GM21576 (cell line): ENCODE data around the gene KDM2A.
"Not testable (repeated sequence)": the region's sequence is repeated elsewhere in the genome, so short reads cannot be mapped to it uniquely, and the experiment has no call there.

Source experiments
- ATAC-seq: cut with Tn5 transposase; IDR thresholded peaks from one replicate; pipeline ENCODE4 v1.9.1; 2021; ENCODE audit warnings: mild to moderate bottlenecking, moderate library complexity; ENCODE audit not compliant: unreplicated experiment

The KDM2A gene

GRCh38 chr11:67117176-67117575 lies 1.9 kb upstream of the KDM2A start:
- no peak for ATAC-seq

GRCh38 chr11:67117672-67118180 lies 1.3 kb upstream of the KDM2A start:
- ATAC-seq = peak; percentile 12

GRCh38 chr11:67118181-67118766 lies 789 bp upstream of the KDM2A start:
- ATAC-seq = peak; percentile 9

GRCh38 chr11:67119585-67120391 lies 725 bp downstream of the KDM2A start:
- ATAC-seq = no peak

- ATAC-seq = no peak
Measured at GRCh38 chr11:67120456-67120855, 1.4 kb downstream of the KDM2A start.

GRCh38 chr11:67120881-67121710 lies 2.0 kb downstream of the KDM2A start:
- ATAC-seq = no peak

GRCh38 chr11:67123801-67124200 lies 4.7 kb downstream of the KDM2A start:
- ATAC-seq = not testable (repeated sequence)

GRCh38 chr11:67126243-67126642 lies 7.2 kb downstream of the KDM2A start:
- not testable (repeated sequence) for ATAC-seq

- no peak for ATAC-seq
Measured at GRCh38 chr11:67126986-67127385, 7.9 kb downstream of the KDM2A start.

GRCh38 chr11:67130861-67131260 lies 11.8 kb downstream of the KDM2A start:
- not testable (repeated sequence) for ATAC-seq

- no peak for ATAC-seq
Measured at GRCh38 chr11:67136156-67136555, 17.1 kb downstream of the KDM2A start.

GRCh38 chr11:67138922-67139321 lies 19.9 kb downstream of the KDM2A start:
- no peak for ATAC-seq

GRCh38 chr11:67146516-67147226 lies 27.6 kb downstream of the KDM2A start:
- no peak for ATAC-seq

GRCh38 chr11:67153971-67154370 lies 34.9 kb downstream of the KDM2A start:
- ATAC-seq = no peak

- ATAC-seq = no peak
Measured at GRCh38 chr11:67154726-67155125, 35.7 kb downstream of the KDM2A start.

GRCh38 chr11:67157691-67158090 lies 38.6 kb downstream of the KDM2A start:
- ATAC-seq = no peak

GRCh38 chr11:67158221-67158620 lies 39.2 kb downstream of the KDM2A start:
- no peak for ATAC-seq

GRCh38 chr11:67160045-67160444 lies 41.0 kb downstream of the KDM2A start:
- no peak for ATAC-seq

- no peak for ATAC-seq
Measured at GRCh38 chr11:67160872-67161783, 42.1 kb downstream of the KDM2A start.

GRCh38 chr11:67163006-67163405 lies 43.9 kb downstream of the KDM2A start:
- no peak for ATAC-seq
